ENCODE measurements around the gene PDE7B. TPM values are rescaled to one million over a fixed set of nuclear protein-coding genes. Genes with fewer than 3 reads are reported as not detected.

Gene PDE7B
- total and polyA plus RNA-seq, 4 donors = 0.26 to 3.7 (median 1.8) TPM

GRCh38 chr6:135850882-135851281 lies 619 bp upstream of the PDE7B start:
- DNase-seq = peak in 2 of 3 donors; percentile 14 to 31
- Histone ChIP-seq H3K27me3 (ENCODE audit: control insufficient read depth in 3 of 3, insufficient read depth in 3 of 3, low read length in 2 of 3) (no peaks in the 10 kb centered on the region), H3K4me3 (no peak overlapping the region), H3K36me3 (ENCODE audit: control insufficient read depth in 4 of 4, insufficient read depth in 4 of 4, low read length in 4 of 4) (no peaks in the 10 kb centered on the region), H3K27ac (ENCODE audit: low read depth in 1 of 2, low read length in 1 of 2) (no peak overlapping the region), H3K4me1 (ENCODE audit: control insufficient read depth in 5 of 5, insufficient read depth in 5 of 5, low read length in 5 of 5) (peaks cover 0 to 20% (median 0%) of the 10 kb centered on the region in 5 donors), H3K9ac (ENCODE audit: insufficient read depth in 1 of 2, low read length in 2 of 2) (no peak overlapping the region), H3K9me3 (ENCODE audit: control insufficient read depth in 4 of 4, insufficient read depth in 3 of 4, low read length in 3 of 4) (peaks cover 0 to 2% (median 0%) of the 10 kb centered on the region in 4 donors)
- TF ChIP-seq, protein P1, sequence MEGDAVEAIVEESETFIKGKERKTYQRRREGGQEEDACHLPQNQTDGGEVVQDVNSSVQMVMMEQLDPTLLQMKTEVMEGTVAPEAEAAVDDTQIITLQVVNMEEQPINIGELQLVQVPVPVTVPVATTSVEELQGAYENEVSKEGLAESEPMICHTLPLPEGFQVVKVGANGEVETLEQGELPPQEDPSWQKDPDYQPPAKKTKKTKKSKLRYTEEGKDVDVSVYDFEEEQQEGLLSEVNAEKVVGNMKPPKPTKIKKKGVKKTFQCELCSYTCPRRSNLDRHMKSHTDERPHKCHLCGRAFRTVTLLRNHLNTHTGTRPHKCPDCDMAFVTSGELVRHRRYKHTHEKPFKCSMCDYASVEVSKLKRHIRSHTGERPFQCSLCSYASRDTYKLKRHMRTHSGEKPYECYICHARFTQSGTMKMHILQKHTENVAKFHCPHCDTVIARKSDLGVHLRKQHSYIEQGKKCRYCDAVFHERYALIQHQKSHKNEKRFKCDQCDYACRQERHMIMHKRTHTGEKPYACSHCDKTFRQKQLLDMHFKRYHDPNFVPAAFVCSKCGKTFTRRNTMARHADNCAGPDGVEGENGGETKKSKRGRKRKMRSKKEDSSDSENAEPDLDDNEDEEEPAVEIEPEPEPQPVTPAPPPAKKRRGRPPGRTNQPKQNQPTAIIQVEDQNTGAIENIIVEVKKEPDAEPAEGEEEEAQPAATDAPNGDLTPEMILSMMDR (IDR thresholded peaks at IDR 0.05; ENCODE audit: control extremely low read depth, extremely low read depth) = no peak
- no peak for ATAC-seq (ENCODE audit: insufficient read depth, low FRiP score)
- 58 to 63% methylated on average over 3 of the region's 3 CpGs for WGBS, 2 donors

- no peaks in the 10 kb centered on the region for H3K36me3 ChIP-seq (ENCODE audit: control insufficient read depth in 4 of 4, insufficient read depth in 4 of 4, low read length in 4 of 4)
- no peaks in the 10 kb centered on the region for H3K27me3 ChIP-seq (ENCODE audit: control insufficient read depth in 3 of 3, insufficient read depth in 3 of 3, low read length in 2 of 3)
- no peaks in the 10 kb centered on the region for H3K9me3 ChIP-seq (ENCODE audit: control insufficient read depth in 4 of 4, insufficient read depth in 3 of 4, low read length in 3 of 4)
- no peak overlapping the region for H3K9ac ChIP-seq (ENCODE audit: insufficient read depth in 1 of 2, low read length in 2 of 2)
- no peak overlapping the region for H3K4me3 ChIP-seq
- peak overlapping the region in 1 of 2 donors; percentile 21 for H3K27ac ChIP-seq (ENCODE audit: low read depth in 1 of 2, low read length in 1 of 2)
- TF ChIP-seq, protein P1 (IDR thresholded peaks at IDR 0.05; ENCODE audit: control extremely low read depth, extremely low read depth) = no peak
- 32% methylated on average over 1 of the region's 1 CpG for WGBS, 2 donors
- no peak for DNase-seq
- ATAC-seq (ENCODE audit: insufficient read depth, low FRiP score) = no peak
- H3K4me1 ChIP-seq (ENCODE audit: control insufficient read depth in 5 of 5, insufficient read depth in 5 of 5, low read length in 5 of 5) = peaks cover 0 to 20% (median 0%) of the 10 kb centered on the region in 5 donors
Measured at GRCh38 chr6:135852746-135853145, 1.2 kb downstream of the PDE7B start.

GRCh38 chr6:135853227-135853626 lies 1.7 kb downstream of the PDE7B start:
- TF ChIP-seq, protein P1 (IDR thresholded peaks at IDR 0.05; ENCODE audit: control extremely low read depth, extremely low read depth) = no peak
- no peak for ATAC-seq (ENCODE audit: insufficient read depth, low FRiP score)
- Histone ChIP-seq H3K4me3 (no peak overlapping the region), H3K27ac (ENCODE audit: low read depth in 1 of 2, low read length in 1 of 2) (peak overlapping the region in 1 of 2 donors; percentile 60), H3K9me3 (ENCODE audit: control insufficient read depth in 4 of 4, insufficient read depth in 3 of 4, low read length in 3 of 4) (no peaks in the 10 kb centered on the region), H3K27me3 (ENCODE audit: control insufficient read depth in 3 of 3, insufficient read depth in 3 of 3, low read length in 2 of 3) (no peaks in the 10 kb centered on the region), H3K4me1 (ENCODE audit: control insufficient read depth in 5 of 5, insufficient read depth in 5 of 5, low read length in 5 of 5) (peaks cover 0 to 20% (median 0%) of the 10 kb centered on the region in 5 donors), H3K36me3 (ENCODE audit: control insufficient read depth in 4 of 4, insufficient read depth in 4 of 4, low read length in 4 of 4) (no peaks in the 10 kb centered on the region), H3K9ac (ENCODE audit: insufficient read depth in 1 of 2, low read length in 2 of 2) (no peak overlapping the region)
- peak in 2 of 3 donors; percentile 18 to 21 for DNase-seq
- 56 to 60% methylated on average over 5 of the region's 5 CpGs for WGBS, 2 donors

DNA sequence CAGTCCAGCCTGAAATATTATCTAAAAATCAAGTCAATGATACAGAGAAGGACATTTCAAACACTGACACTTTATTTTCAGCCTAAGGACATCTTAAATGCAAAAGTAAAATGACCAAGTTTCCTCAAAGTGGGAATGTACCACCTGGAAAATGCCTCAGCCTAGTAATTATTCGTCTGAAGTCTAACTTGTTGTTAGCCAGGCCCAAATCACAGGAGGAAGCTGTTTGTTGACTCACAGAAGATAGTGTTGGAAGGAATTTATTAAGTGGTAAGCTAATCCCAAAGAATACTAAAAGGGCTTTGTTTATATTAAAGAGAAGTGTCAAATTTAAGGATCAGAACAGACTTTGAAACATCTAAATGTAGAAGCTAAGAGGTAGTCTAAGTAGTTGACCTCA lies 2.5 kb downstream of the PDE7B start:
- H3K4me1 ChIP-seq (ENCODE audit: control insufficient read depth in 5 of 5, insufficient read depth in 5 of 5, low read length in 5 of 5) = peaks cover 0 to 20% (median 0%) of the 10 kb centered on the region in 5 donors
- no peaks in the 10 kb centered on the region for H3K9me3 ChIP-seq (ENCODE audit: control insufficient read depth in 4 of 4, insufficient read depth in 3 of 4, low read length in 3 of 4)
- WGBS, 2 donors = 62 to 67% methylated on average over 1 of the region's 1 CpG
- no peak overlapping the region for H3K9ac ChIP-seq (ENCODE audit: insufficient read depth in 1 of 2, low read length in 2 of 2)
- no peak overlapping the region for H3K4me3 ChIP-seq
- H3K27ac ChIP-seq (ENCODE audit: low read depth in 1 of 2, low read length in 1 of 2) = peak overlapping the region in 1 of 2 donors; percentile 21
- DNase-seq (no peak), ATAC-seq (ENCODE audit: insufficient read depth, low FRiP score) (no peak)
- H3K36me3 ChIP-seq (ENCODE audit: control insufficient read depth in 4 of 4, insufficient read depth in 4 of 4, low read length in 4 of 4) = no peaks in the 10 kb centered on the region
- TF ChIP-seq, protein P1 (IDR thresholded peaks at IDR 0.05; ENCODE audit: control extremely low read depth, extremely low read depth) = no peak
- H3K27me3 ChIP-seq (ENCODE audit: control insufficient read depth in 3 of 3, insufficient read depth in 3 of 3, low read length in 2 of 3) = no peaks in the 10 kb centered on the region

All from lung (tissue), 12 donors.